BLaER1 treated with 17β-estradiol and CSF1 and Interleukin-3, amounts not matched to agents 10 nM and 100 nM (cell line): ENCODE results near the gene ARF6.
A peak's percentile ranks its signal among the peaks of the same experiment; 100 is the strongest.

Experiments
- H3K27ac ChIP-seq, 11 experiments: shearing (Covaris generic); formaldehyde crosslinking; 2 replicates each; pipeline ENCODE4 v1.8.1; 2022
- H3K27me3 ChIP-seq, 11 experiments: shearing (Covaris generic); formaldehyde crosslinking; 2 replicates each; pipeline ENCODE4 v1.8.1; 2022
- H3K36me3 ChIP-seq, 11 experiments: shearing (Covaris generic); formaldehyde crosslinking; 2 replicates each; pipeline ENCODE4 v1.8.1; 2022
- H3K4me1 ChIP-seq, 10 experiments: shearing (Covaris generic); formaldehyde crosslinking; 2 replicates each; pipeline ENCODE4 v1.8.1; 2022
- H3K4me2 ChIP-seq, 11 experiments: shearing (Covaris generic); formaldehyde crosslinking; 2 replicates each; pipeline ENCODE4 v1.8.1; 2022
- H3K4me3 ChIP-seq, 10 experiments: shearing (Covaris generic); formaldehyde crosslinking; 2 replicates each; pipeline ENCODE4 v1.8.1; 2022
- H3K9ac ChIP-seq, 11 experiments: shearing (Covaris generic); formaldehyde crosslinking; 2 replicates each; pipeline ENCODE4 v1.8.1; 2022
- H3K9me3 ChIP-seq, 11 experiments: shearing (Covaris generic); formaldehyde crosslinking; replicated peaks in 1 of 11; 2 replicates each; pipeline ENCODE4 v1.8.1; 2022
- H4K20me1 ChIP-seq, 11 experiments: shearing (Covaris generic); formaldehyde crosslinking; 2 replicates each; pipeline ENCODE4 v1.8.1; 2022
- Cebpa-rat ChIP-seq, 11 experiments: shearing (Covaris generic); IDR thresholded peaks; 2 replicates each; pipeline ENCODE4 v1.8.1; 2022

Gene ARF6

GRCh38 chr14:49858383-49858782 lies 34.5 kb upstream of the ARF6 start:
- H3K4me1 ChIP-seq: peaks cover 31 to 43% (median 35%) of the 10 kb centered on the region in 10 experiments
- no peak overlapping the region; a peak in 1 of 22 replicates for H3K9ac ChIP-seq
- no peak for TF ChIP-seq Cebpa-rat (IDR thresholded peaks at IDR 0.05)
- H3K4me2 ChIP-seq: peak overlapping the region; percentile 52 to 86 (median 70); a peak in 17 of 22 replicates
- no peaks in the 10 kb centered on the region for H3K36me3 ChIP-seq
- peaks cover 0 to 17% (median 11%) of the 10 kb centered on the region in 11 experiments; a peak in 16 of 22 replicates for H3K9me3 ChIP-seq
- H3K4me3 ChIP-seq: no peak overlapping the region
- H3K27ac ChIP-seq: peak overlapping the region in 10 of 11 experiments; percentile 8 to 75 (median 63); a peak in 12 of 22 replicates
- no peaks in the 10 kb centered on the region for H3K27me3 ChIP-seq
- H4K20me1 ChIP-seq: no peaks in the 10 kb centered on the region

DNA sequence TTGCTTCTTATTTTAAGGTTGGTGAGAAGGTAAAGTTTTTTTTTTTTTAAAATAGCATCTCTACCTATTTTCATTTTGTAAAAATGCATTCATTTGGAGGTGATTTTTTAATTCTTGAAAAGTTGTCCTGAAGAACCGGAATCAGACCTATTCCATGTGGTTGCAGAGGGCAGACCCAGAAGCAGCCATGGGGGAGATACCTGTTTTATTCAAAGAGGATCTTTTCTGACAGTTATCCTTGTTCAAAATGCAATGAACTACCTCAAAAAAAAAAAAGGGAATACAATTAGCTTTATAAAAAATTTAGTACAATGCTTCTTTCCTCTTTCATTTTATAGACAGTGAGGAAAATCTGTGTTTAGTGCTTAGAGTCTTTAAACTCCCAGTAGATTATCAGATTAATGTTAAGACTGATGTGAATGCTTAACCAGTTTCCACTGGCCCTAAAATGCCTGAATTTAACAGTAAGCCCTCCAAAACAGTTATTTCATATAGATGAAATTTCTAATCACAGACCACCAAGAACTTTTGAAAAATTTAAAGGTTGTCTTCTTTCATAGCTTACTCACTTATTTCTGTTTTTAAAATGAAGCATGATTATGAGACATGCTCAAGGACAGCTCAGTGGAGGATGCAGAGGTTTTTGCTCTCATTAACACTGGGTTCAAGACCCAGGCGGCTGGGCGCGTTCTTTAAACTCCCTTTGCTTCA lies 31.7 kb upstream of the ARF6 start:
- no peak for TF ChIP-seq Cebpa-rat (IDR thresholded peaks at IDR 0.05)
- no peaks in the 10 kb centered on the region for H3K36me3 ChIP-seq
- no peaks in the 10 kb centered on the region for H4K20me1 ChIP-seq
- H3K4me3 ChIP-seq: peak overlapping the region; percentile 66 to 83 (median 74)
- peaks cover 0 to 17% (median 11%) of the 10 kb centered on the region in 11 experiments; a peak in 16 of 22 replicates for H3K9me3 ChIP-seq
- no peaks in the 10 kb centered on the region for H3K27me3 ChIP-seq
- peak overlapping the region; percentile 66 to 97 (median 81) for H3K4me2 ChIP-seq
- peak overlapping the region; percentile 79 to 92 (median 87) for H3K9ac ChIP-seq
- peak overlapping the region; percentile 78 to 92 (median 87) for H3K27ac ChIP-seq
- H3K4me1 ChIP-seq: peaks cover 48 to 68% (median 57%) of the 10 kb centered on the region in 10 experiments

- Histone ChIP-seq H3K27me3 (no peaks in the 10 kb centered on the region), H3K9me3 (peaks cover 0 to 17% (median 11%) of the 10 kb centered on the region in 11 experiments; a peak in 16 of 22 replicates), H3K36me3 (no peaks in the 10 kb centered on the region), H4K20me1 (no peaks in the 10 kb centered on the region), H3K9ac (peak overlapping the region; percentile 79 to 92 (median 87)), H3K4me2 (peak overlapping the region; percentile 66 to 97 (median 81)), H3K4me3 (peak overlapping the region; percentile 66 to 83 (median 74)), H3K4me1 (peaks cover 47 to 68% (median 55%) of the 10 kb centered on the region in 10 experiments), H3K27ac (peak overlapping the region; percentile 78 to 92 (median 87))
- no peak for TF ChIP-seq Cebpa-rat (IDR thresholded peaks at IDR 0.05)
These were observed 31.2 kb upstream of the ARF6 start for GRCh38 chr14:49861699-49862088.

GRCh38 chr14:49862089-49862673 lies 30.7 kb upstream of the ARF6 start:
- H3K4me1 ChIP-seq: peaks cover 44 to 68% (median 53%) of the 10 kb centered on the region in 10 experiments
- H3K4me2 ChIP-seq: peak overlapping the region; percentile 66 to 97 (median 82)
- TF ChIP-seq Cebpa-rat (IDR thresholded peaks at IDR 0.05): no peak
- no peaks in the 10 kb centered on the region for H4K20me1 ChIP-seq
- H3K9me3 ChIP-seq: peaks cover 0 to 17% (median 11%) of the 10 kb centered on the region in 11 experiments; a peak in 16 of 22 replicates
- peak overlapping the region; percentile 78 to 92 (median 87) for H3K27ac ChIP-seq
- H3K27me3 ChIP-seq: no peaks in the 10 kb centered on the region
- H3K9ac ChIP-seq: peak overlapping the region; percentile 79 to 92 (median 87)
- H3K36me3 ChIP-seq: no peaks in the 10 kb centered on the region
- H3K4me3 ChIP-seq: peak overlapping the region; percentile 66 to 83 (median 74)

DNA sequence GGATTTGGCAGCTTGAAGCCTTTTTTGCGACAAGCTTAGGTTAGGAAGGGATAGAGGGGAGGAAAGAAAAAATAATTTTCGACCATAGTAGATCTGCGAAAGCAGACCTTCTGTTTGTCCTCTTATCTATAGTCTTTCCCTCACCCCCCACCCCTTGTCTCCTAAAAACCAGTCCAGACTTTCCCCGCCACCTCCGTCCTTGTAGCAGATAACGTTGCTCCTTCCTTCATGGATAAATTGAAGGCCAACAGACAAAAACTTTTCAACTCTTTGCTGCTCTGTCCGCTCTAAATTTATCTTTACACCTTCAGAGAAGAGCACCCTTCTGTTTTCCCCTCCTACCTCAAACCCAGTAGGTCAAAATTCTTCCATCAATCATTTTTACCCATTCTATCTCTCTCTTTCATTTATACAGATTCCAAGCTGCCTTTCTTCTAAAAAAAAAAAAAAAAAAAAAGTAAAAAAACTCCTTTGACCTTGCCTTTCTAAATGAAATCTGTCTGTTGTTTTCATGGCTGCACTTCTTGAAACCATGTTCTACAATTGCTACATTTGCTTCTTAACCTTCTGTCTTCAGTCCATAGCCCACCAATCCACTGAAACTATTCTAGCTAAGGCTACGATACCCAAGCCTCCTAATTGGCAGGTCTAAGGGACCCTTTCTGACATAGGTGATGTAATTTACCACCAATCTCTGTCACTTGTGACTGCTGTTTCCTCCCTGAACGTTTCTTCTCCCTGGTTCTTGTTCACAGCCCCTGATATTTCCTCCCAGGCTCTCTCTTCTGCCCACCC lies 29.2 kb upstream of the ARF6 start:
- H3K9ac ChIP-seq: peak overlapping the region; percentile 79 to 91 (median 88)
- no peaks in the 10 kb centered on the region for H3K36me3 ChIP-seq
- peaks cover 40 to 62% (median 50%) of the 10 kb centered on the region in 10 experiments for H3K4me1 ChIP-seq
- H3K27me3 ChIP-seq: no peaks in the 10 kb centered on the region
- peak overlapping the region; percentile 66 to 83 (median 74) for H3K4me3 ChIP-seq
- no peak for TF ChIP-seq Cebpa-rat (IDR thresholded peaks at IDR 0.05)
- peak overlapping the region; percentile 83 to 98 (median 94) for H3K4me2 ChIP-seq
- peaks cover 0 to 9% (median 4%) of the 10 kb centered on the region in 11 experiments; a peak in 16 of 22 replicates for H3K9me3 ChIP-seq
- peak overlapping the region; percentile 78 to 92 (median 86) for H3K27ac ChIP-seq
- no peaks in the 10 kb centered on the region for H4K20me1 ChIP-seq

DNA sequence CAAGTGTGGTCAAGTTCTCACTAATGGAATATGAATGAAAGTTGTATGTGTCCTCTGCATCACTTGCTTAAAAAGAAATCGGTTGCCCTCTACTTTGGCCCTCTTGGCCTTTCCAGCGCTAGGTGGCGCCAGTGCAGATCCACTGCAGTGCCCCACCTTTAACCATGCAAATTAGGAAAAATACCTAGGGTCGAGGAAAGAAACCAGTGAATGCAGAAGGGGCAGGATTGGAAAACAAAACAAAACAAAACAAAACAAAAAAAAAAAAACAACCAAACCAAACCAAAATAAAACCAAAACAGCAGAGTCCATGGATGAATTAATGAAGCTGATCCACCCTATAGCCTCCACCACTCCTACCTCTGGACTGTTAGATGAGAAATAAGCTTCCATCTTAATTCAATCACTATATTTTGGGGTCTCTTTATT lies 27.4 kb upstream of the ARF6 start:
- Histone ChIP-seq H3K4me1 (peaks cover 44 to 76% (median 57%) of the 10 kb centered on the region in 10 experiments), H3K9ac (peak overlapping the region in 3 of 11 experiments; percentile 20 to 41 (median 24); a peak in 2 of 22 replicates), H3K27ac (peak overlapping the region in 2 of 11 experiments; percentile 8 to 10; a peak in 1 of 22 replicates), H3K36me3 (no peaks in the 10 kb centered on the region), H3K27me3 (no peaks in the 10 kb centered on the region), H3K4me3 (no peak overlapping the region), H3K4me2 (peak overlapping the region in 5 of 11 experiments; percentile 4 to 98 (median 90); a peak in 8 of 22 replicates), H3K9me3 (no peaks in the 10 kb centered on the region), H4K20me1 (no peaks in the 10 kb centered on the region)
- no peak for TF ChIP-seq Cebpa-rat (IDR thresholded peaks at IDR 0.05)

GRCh38 chr14:49867831-49868719 lies 24.8 kb upstream of the ARF6 start:
- no peak for TF ChIP-seq Cebpa-rat (IDR thresholded peaks at IDR 0.05)
- Histone ChIP-seq H3K9ac (peak overlapping the region; percentile 76 to 94 (median 87)), H3K4me3 (peak overlapping the region; percentile 56 to 75 (median 66)), H3K4me1 (peaks cover 33 to 81% (median 47%) of the 10 kb centered on the region in 10 experiments), H3K27ac (peak overlapping the region; percentile 84 to 94 (median 89)), H3K27me3 (no peaks in the 10 kb centered on the region), H3K9me3 (no peaks in the 10 kb centered on the region), H3K4me2 (peak overlapping the region; percentile 81 to 96 (median 88)), H4K20me1 (no peaks in the 10 kb centered on the region), H3K36me3 (no peaks in the 10 kb centered on the region)

DNA sequence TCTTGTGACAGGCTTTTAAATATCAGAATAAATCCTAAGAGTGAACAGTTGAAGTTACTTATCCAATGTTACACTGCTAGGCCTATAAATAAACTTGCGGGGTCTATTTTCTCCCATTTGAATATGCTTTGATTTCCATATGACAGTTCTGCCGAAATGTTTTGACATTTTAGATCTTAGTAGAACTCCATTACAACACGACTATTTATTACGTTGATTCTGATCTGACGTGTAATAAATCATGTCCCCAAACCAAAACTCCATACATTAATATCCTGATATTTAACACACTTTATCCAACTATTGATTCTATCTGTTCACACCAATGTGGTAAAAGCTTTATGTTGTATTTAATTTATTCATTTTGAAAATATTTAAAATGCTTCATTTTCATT lies 24.2 kb upstream of the ARF6 start:
- Histone ChIP-seq H3K4me1 (peaks cover 27 to 77% (median 42%) of the 10 kb centered on the region in 10 experiments), H3K27ac (peak overlapping the region; percentile 39 to 91 (median 67); a peak in 21 of 22 replicates), H3K27me3 (no peaks in the 10 kb centered on the region), H3K4me2 (peak overlapping the region; percentile 62 to 92 (median 86)), H3K9me3 (no peaks in the 10 kb centered on the region), H3K9ac (peak overlapping the region; percentile 49 to 87 (median 72); a peak in 20 of 22 replicates), H3K4me3 (peak overlapping the region; percentile 56 to 75 (median 66)), H4K20me1 (no peaks in the 10 kb centered on the region), H3K36me3 (no peaks in the 10 kb centered on the region)
- no peak for TF ChIP-seq Cebpa-rat (IDR thresholded peaks at IDR 0.05)
